Glomerular visceral epithelial cell (primary cell): ENCODE data around the gene PSMD14.
A peak's percentile ranks its signal among the peaks of the same experiment; 100 is the strongest.
"Not testable (repeated sequence)": the region's sequence is repeated elsewhere in the genome, so short reads cannot be mapped to it uniquely, and the experiment has no call there.

Experiments
- DNase-seq: peaks from one replicate; pipeline ENCODE4 v3.0.0-alpha.2; 2016; ENCODE audit errors: extremely low spot score

Gene PSMD14

DNA sequence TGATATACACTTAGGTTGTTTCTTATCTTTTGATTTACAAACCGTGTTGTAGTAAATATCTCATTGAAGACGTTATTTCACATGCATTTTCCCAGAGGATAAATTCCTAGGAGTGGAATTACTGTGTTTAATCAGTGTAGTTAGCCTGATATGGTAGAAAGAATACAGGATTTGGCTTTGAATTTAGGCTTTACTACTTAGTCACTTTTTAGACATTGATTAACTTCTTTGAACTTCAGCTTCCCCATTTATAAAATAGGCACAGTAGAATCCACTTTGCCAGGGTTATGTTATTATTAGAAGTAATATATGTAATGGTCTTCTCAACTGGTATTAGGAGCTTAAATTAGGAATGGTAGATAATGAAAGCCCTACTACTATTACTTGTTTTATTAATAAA lies 27.4 kb downstream of the PSMD14 start:
- DNase-seq, result no peak

DNA sequence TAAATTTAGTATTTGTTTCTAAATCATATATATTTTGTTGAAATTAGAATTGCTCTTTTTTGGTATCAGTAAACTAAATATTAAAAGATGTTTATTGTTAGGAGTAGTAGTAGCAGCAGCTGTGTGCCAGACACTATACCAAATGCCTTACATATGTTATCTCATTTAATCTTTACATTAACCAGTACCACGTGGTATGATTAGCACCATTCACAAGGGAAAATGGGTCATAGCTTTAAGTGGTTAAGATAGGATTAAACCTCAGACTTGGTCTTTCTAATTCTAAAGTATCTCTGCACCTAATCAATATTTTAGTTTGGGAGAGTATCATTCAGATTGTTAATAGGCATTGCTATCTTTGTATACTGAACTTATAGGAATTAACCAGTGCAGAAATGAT lies 29.0 kb downstream of the PSMD14 start:
- no peak for DNase-seq

- not testable (repeated sequence) for DNase-seq
Observed at GRCh38 chr2:161339532-161339931, 31.3 kb downstream of the PSMD14 start.

- DNase-seq, result not testable (repeated sequence)
Observed at GRCh38 chr2:161340930-161341413, 32.7 kb downstream of the PSMD14 start.

DNA sequence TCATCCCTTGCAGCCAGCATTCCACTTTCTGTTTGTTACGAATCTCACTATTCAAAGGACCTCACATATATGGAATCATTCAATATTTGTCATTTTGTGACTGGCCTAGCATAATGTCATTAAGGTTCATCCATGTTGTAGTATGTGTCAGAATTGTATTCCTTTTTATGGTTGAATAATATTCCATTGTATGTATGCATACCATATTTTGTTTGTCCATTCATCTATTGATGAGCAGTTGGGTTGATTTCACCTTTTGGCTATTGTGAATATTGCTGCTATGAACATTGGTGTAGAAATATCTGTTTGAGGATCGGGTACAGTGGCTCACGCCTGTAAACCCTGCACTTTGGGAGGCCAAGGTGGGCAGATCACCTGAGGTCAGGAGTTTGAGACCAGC lies 35.0 kb downstream of the PSMD14 start:
- no peak for DNase-seq

DNA sequence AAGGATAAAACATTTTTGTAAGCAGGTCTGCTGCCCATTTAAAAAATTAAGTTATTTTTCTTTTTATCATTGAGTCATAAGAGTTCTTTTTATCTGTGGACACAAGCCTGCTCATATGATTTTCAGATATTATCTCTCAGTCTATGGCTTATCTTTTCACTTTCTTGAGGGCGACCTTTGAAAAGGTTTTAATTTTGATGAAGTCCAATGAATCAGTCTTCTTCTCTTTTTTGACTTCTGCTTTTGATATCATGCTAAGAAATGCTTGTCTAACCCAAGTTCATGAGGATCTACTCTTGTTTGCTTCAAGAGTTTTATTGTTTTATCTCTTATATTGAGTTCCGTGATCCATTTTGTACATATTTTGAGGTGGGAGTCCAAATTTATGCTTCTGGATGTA lies 36.5 kb downstream of the PSMD14 start:
- no peak for DNase-seq

DNA sequence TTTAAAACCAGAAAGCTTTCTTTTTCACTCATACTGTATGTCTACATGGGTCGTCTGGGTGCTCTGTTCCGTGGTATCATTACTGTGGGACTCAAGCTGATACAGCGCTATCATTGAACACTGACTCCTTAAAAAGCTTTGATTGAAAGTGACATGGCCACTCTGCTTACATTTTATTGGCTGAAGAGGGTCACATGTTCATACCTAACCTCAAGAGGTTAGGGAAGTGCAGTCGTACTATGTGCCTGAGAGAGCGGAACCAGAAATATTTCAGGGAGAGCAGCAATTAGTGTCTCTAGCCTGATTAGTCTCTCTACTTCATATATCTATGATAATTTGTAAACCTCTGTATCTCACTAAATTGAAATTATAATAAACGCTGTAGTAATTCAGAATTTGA lies 43.5 kb downstream of the PSMD14 start:
- no peak for DNase-seq

GRCh38 chr2:161352719-161353118 lies 44.5 kb downstream of the PSMD14 start:
- DNase-seq, result peak; percentile 9

DNA sequence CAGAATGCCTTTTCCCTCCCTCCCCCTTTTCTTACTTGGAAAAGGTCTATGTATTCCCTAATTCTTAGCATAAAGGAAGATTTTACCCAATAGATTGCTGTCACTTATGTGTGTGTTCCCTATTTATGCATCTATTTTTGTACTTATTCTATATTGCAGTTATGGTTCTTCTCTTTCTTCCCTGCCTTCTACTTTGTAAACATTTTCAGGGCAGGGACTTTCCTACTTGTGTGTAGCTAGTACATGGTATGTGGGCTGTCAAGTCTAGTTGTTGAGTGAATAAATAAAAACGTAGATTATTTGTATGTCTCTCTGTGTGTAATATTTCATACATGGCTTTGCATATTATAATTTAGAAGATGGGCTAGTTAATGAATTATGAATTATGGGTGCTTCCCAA lies 45.3 kb downstream of the PSMD14 start:
- DNase-seq, result no peak

GRCh38 chr2:161354106-161354505 lies 45.9 kb downstream of the PSMD14 start:
- no peak for DNase-seq

DNA sequence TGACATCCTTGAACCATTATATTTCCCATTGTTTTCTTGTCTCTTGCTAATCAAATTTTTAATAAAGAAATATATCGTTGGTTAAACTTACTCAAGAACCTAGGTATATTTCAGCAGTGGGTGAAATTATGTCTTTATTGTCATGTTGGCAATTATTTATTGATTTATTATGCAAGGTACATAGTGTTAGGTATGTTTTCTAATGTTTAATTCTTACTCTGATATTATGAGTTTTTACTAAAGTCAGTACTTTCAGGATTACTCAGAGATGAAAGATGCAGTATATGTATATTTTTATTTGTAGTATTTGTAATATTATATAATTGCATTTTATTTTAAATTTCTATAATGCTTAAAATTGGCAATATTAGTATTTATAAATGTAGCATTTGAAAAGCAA lies 46.9 kb downstream of the PSMD14 start:
- DNase-seq, result no peak

- DNase-seq, result no peak
Observed at GRCh38 chr2:161355983-161356382, 47.8 kb downstream of the PSMD14 start.

DNA sequence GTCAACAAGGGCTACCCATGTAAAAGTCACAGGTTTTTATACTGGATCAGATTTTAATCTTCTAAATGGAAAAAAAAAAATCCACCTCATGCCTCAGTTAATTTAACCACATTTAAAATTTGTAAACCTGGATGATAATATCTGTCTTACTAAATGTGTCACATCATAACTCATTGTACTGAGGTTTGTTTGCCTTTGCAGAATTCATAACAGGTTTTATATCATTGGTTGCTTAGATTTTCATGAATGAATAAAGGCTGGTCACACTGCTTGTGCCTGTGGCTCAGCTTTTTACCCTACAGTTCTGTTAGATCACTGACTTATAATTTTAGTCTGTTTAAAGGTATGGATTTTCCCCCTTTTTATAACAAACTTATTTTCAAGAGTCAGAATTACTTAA lies 48.9 kb downstream of the PSMD14 start:
- DNase-seq, result no peak

DNA sequence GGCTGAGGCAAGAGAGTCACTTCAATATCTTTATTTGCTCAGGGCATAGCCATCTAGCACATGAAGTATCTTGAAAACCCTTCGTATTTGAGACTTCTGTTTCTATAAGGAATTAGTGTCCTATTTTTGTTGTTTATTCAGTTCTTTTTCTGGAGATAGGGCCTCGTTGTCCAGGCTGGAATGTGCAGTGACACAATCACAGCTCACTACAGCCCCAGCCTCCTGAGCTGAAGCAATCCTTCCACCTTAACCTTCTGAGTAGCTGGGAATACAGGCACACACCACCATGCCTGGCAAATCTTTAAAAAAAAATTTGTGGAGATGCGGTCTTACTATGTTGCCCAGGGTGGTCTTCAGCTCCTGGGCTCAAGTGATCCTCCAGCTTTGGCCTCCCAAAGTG lies 50.6 kb downstream of the PSMD14 start:
- DNase-seq, result no peak

DNA sequence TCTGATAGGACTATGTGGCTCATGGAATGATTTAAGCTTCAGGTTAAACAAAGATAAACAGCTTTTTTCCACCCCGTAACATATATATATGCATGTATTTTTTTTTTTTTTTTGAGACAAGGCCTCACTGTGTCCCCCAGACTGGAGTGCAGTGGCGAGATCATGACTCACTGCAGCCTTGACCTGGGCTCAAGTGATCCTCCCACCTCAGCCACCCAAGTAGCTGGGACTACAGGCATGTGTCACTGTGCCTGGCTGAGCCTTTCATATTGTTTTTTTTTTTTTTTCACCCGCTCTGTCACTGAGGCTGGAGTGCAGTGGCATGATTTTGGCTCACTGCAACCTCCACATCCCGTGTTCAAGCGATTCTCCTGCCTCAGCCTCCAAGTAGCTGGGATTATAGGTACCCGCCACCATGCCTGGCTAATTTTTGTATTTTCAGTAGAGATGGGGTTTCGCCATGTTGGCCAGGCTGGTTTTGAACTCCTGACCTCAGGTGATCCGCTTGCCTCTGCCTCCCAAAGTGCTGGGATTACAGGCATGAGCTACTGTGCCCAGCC lies 52.0 kb downstream of the PSMD14 start:
- not testable (repeated sequence) for DNase-seq

GRCh38 chr2:161362568-161363166 lies 54.4 kb downstream of the PSMD14 start:
- no peak for DNase-seq

- no peak for DNase-seq
Observed at GRCh38 chr2:161367675-161368074, 59.5 kb downstream of the PSMD14 start.

- no peak for DNase-seq
Observed at GRCh38 chr2:161369311-161369710, 61.1 kb downstream of the PSMD14 start.

- no peak for DNase-seq
Observed at GRCh38 chr2:161370981-161371380, 62.8 kb downstream of the PSMD14 start.

- no peak for DNase-seq
Observed at GRCh38 chr2:161371869-161372268, 63.6 kb downstream of the PSMD14 start.

DNA sequence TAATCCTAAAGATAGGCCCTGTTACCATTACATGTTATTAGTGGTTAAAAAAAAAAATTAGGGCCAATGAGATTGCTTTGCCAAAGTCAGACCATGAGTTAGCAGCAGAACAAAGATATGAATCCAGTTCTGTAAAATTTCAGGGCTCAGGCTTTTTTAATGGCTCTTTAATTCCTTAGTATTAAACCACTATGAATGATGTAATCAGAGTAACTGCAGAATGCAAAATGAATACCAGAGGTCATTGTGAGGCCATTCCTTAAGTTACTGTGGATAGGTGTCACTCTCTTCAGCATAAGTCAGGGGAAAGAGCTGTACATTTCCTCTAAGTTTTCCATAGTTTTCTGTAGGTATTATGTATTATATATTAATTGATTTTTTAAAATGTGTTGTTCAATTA lies 65.7 kb downstream of the PSMD14 start:
- DNase-seq, result peak; percentile 21

- no peak for DNase-seq
Observed at GRCh38 chr2:161374446-161374845, 66.2 kb downstream of the PSMD14 start.

GRCh38 chr2:161379740-161380139 lies 71.5 kb downstream of the PSMD14 start:
- no peak for DNase-seq

DNA sequence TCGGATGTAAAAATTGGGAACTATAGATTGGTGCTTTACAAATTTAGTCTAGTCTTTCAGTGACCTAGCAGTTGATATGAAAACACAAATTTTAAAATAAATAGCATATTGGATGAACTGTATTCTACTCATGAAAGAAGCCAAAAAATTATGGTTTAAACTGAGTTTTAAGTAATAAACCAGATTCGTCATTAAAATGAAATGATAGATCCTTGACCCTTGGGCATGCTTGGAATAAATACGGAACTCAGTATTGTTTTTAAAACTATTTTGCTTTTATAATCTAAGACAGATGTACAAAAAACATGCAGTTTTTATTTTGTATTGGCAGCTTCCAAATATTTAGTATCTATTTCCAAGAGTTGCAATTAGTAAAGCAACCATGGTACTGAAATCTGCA lies 73.3 kb downstream of the PSMD14 start:
- no peak for DNase-seq
